Astrocyte of the cerebellum (primary cell): ENCODE results near the gene INA.
"Not testable (repeated sequence)": the region's sequence is repeated elsewhere in the genome, so short reads cannot be mapped to it uniquely, and the experiment has no call there.

ENCODE experiments used
- DNase-seq: peaks from one replicate; pipeline ENCODE4 v3.0.0-alpha.2; 2011; ENCODE audit warnings: low read depth
- H3K4me3 ChIP-seq: 2 replicates; pipeline ENCODE4 v1.5.1; 2011; ENCODE audit warnings: mild to moderate bottlenecking, low read depth, low read length, moderate library complexity
- in situ Hi-C: cut with HindIII; loops from 2 replicates; pipeline ENCODE4 v1.10.0; 2017; ENCODE audit warnings: low sequenced_read_pairs
- TF ChIP-seq, protein P1 (sequence below): IDR thresholded peaks from 2 replicates; pipeline ENCODE4 v1.5.1; 2012; ENCODE audit warnings: low read length, low read depth, moderate library complexity, mild to moderate bottlenecking; ENCODE audit errors: missing control alignments

Gene INA

DNA sequence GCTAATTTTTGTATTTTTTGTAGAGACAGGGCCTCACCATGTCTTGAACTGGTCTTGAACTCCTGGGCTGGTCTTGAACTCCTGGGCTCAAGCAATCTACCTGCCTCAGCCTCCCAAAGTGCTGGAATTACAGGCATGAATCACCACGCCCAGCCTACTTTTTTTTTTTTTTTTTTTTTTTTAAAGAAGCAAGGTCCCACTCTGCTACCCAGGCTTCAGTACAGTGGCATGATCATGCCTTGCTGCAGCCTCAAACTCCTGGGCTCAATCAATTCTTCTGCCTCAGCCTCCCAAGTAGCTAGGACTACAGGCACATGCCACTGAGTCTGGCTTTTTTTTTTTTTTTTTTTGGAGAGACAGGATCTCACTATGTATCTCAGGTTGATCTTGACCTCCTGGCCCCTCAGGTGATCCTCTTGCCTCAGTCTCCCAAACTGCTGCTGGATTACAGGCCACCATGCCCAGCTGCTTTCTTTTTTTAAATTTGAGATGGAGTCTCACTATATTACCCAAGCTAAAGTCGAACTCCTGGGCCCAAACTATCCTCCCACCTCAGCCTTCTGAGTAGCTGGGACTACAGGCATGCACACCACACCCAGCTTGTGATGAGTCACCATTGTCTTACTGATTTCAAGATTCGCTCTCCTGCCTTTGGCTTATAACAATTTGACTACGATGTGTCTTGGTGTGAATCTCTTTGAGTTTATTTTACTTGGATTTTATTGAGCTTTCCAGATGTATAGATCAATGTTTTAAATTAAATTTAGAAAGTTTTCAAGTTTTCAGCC lies 22.2 kb upstream of the INA start:
- TF ChIP-seq, protein P1, sequence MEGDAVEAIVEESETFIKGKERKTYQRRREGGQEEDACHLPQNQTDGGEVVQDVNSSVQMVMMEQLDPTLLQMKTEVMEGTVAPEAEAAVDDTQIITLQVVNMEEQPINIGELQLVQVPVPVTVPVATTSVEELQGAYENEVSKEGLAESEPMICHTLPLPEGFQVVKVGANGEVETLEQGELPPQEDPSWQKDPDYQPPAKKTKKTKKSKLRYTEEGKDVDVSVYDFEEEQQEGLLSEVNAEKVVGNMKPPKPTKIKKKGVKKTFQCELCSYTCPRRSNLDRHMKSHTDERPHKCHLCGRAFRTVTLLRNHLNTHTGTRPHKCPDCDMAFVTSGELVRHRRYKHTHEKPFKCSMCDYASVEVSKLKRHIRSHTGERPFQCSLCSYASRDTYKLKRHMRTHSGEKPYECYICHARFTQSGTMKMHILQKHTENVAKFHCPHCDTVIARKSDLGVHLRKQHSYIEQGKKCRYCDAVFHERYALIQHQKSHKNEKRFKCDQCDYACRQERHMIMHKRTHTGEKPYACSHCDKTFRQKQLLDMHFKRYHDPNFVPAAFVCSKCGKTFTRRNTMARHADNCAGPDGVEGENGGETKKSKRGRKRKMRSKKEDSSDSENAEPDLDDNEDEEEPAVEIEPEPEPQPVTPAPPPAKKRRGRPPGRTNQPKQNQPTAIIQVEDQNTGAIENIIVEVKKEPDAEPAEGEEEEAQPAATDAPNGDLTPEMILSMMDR: no peak
- DNase-seq: no peak
- H3K4me3 ChIP-seq: no peak overlapping the region
- in situ Hi-C loops: no loop called here

DNA sequence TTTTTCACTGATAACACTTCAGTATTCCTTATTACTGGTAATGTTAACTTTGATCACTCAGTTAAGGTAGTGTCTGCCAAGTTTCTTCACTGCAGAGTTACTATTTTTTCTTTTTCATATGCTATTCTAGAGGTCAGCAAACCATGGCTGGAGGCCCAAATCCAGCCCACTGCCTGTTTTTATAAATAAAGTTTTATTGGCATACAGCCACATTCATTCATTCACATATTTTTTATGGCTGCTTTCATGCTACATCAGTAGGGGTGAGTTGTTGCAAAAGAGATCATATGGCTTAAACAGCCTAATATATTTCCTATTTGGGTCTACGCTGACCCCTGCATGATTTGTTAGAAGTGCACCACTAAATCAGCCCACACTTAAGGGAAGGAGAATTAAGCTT lies 20.3 kb upstream of the INA start:
- H3K4me3 ChIP-seq: no peak overlapping the region
- TF ChIP-seq, protein P1: no peak
- no peak for DNase-seq
- in situ Hi-C loops: no loop called here

DNA sequence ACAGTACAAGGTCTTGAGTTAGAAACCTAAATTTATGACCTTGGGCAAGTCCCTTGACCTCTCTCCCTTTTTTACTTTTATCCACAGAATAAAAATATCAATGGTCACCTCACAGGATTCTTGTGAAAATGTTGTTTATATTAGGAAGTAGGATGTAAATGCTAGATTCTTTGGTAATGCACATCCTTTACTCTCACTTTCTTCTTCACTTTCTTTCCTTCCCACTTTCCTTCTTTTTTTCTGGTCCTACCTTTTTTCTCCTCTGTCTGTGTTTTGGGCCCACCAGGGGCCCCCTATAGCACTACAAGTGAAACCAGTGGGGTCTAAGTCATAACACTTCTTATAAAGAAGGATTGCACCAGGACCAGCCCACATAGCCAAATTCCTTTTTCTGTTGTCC lies 19.1 kb upstream of the INA start:
- TF ChIP-seq, protein P1: no peak
- in situ Hi-C loops: no loop called here
- H3K4me3 ChIP-seq: no peak overlapping the region
- DNase-seq: no peak

DNA sequence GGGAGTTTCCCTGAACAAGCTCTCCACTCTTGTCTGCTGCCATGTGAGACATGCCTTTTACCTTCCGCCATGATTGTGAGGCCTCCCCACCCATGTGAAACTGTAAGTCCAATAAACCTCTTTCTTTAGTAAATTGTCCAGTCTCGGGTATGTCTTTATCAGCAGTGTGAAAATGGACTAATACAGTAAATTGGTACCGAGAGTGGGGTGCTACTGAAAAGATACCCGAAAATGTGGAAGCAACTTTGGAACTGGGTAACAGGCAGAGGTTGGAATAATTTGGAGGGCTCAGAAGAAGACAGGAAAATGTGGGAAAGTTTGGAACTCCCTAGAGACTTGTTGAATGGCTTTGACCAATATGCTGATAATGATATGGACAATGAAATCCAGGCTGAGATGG lies 18.0 kb upstream of the INA start:
- in situ Hi-C loops: not testable (repeated sequence)

DNA sequence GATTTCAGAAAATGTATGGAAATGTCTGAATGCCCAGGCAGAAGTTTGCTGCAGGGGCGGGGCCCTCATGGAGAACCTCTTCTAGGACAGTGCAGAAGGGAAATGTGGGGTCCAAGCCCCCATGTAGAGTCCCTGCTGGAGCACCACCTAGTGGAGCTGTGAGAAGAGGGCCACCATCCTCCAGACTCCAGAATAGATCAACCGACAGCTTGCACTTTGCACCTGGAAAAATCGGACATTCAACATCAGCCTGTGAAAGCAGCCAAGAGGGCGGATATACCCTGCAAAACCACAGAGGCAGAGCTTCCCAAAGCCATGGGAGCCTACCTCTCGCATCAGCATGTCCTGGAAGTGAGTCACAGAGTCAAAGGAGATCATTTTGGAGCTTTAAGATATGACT lies 16.9 kb upstream of the INA start:
- H3K4me3 ChIP-seq: no peak overlapping the region
- TF ChIP-seq, protein P1: no peak
- DNase-seq: no peak
- in situ Hi-C loops: no loop called here

More for the DNA sequence above, 18.0 kb upstream of the INA start:
- H3K4me3 ChIP-seq, DNase-seq: not testable (repeated sequence)

DNA sequence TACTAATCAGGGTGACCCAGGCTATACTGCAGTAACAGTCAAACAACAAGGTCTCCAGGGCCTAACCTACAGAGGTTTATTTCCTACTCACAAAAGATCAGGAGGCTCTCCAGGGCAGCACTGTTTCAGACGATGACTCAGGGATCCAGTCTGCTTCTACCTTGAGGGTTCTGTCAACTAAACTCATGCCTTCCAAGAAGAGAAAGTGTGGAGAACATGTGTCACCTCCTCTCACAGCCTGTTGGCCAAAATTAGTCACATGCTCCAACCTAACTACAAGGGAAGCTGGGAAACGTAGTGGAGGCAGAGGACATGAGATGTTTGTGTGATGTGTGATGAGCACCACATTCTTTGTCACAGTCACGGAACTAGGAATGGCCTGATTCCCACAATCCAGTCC lies 14.7 kb upstream of the INA start:
- in situ Hi-C loops: no loop called here
- TF ChIP-seq, protein P1: no peak

DNA sequence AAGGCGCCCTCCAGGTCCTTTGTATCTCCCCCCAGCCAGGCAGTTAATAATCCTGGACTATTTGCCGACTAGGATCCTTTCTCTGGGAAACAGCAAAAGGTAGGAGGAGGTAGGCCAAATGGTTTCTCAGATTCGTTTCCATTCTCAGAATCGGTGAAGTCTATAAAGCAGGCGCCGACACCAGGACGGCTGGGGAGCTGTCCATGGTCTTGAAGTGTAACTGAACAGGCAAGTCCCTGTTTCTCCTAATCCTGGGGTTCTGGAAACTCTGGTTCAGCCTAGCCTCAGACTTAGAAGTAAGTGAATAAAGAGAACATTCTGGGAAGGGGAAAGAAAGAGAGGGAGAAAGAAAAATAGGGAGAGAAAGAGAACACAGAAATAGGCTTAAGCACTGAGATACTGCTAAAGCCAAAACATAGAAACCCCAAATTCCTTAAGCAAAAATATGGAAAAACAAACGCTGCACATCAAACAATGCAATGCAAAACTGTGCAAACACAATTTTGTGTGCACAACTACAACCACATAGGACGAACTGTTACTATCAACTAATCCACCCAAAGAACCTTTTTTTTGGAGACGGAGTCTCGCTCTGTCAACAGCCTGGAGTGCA lies 11.1 kb upstream of the INA start:
- H3K4me3 ChIP-seq: no peak overlapping the region
- TF ChIP-seq, protein P1: no peak
- peak; percentile 77 for DNase-seq
- in situ Hi-C loops: no loop called here

More for the DNA sequence above, 14.7 kb upstream of the INA start:
- no peak overlapping the region for H3K4me3 ChIP-seq
- no peak for DNase-seq
